ENCODE measurements around the gene SH3PXD2A. TPM values are rescaled to one million over a fixed set of nuclear protein-coding genes. Genes with fewer than 3 reads are reported as not detected.
A peak's percentile ranks its signal among the peaks of the same experiment; 100 is the strongest.

The SH3PXD2A gene
- total RNA-seq, 1 donor from 2014 or later, result 12.4 TPM

DNA sequence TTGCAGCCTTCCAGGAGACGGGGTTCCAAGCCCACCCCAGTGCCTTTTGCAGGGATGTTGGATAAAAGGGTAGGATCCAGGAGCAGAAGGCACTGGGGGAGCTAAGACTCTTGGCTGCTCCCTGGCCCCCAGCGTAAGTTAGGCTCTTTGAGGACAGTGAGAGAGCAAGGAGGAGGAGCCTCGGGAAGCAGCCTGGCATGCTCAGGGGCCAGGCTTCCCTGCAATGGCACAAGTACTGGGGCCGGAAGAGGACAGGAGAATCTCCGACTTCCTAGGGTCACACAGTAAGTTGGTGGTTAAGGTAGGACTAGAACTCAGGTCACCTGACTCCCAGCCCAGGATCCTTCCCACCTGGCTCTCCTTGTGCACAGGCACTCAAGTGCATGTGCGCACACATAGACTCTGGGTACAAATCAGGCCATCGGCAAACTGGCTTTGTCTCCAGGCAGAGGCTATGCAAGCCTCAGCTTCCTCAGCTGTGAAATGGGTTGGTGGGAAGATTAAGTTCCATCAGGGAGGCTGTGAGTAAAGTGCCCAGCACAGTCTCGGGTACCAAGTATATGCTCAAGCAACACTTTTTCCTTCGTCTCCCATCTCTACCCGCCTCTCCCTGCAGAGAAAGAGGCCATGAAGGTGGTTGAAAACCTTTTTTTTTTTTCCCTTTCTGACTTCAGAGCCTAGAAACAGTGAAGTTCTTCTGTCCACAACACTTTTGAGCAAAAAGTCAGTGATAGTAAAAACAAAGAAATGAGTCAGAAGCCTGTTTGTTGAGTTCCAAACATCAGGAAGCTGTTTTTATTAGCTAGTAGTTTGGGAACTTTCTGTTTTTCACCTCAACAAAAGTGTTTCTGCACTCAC lies 282.8 kb downstream of the SH3PXD2A start:
- DNase-seq (ENCODE audit: low read depth) (peak; percentile 34), FAIRE-seq (no peak)
- no peak overlapping the region for H3K4me3 ChIP-seq (ENCODE audit: low read depth, low read length)
- TF ChIP-seq CTCF (IDR thresholded peaks at IDR 0.05; ENCODE audit: insufficient read depth, low read length, severe bottlenecking), result no peak
- H3K36me3 ChIP-seq (ENCODE audit: control insufficient read depth, insufficient read depth, low read length), result no peaks in the 10 kb centered on the region
- H3K27me3 ChIP-seq (ENCODE audit: control insufficient read depth, insufficient read depth, low read length), result peaks cover 2% of the 10 kb centered on the region

DNA sequence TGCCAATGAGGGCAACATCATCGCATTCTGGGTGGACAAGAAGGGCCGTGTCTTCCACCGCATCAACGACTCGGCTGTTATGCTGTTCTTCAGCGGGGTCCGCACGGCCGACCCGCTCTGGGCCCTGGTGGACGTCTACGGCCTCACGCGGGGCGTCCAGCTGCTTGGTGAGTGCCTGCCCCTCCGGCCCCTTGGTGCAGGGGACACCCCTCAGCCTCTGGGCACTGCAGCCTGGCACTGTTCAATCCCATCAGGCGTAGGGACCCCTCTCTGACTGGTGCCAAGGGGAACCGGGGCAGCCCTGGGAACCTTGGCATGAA lies 283.8 kb downstream of the SH3PXD2A start:
- DNase-seq (ENCODE audit: low read depth) (no peak), FAIRE-seq (no peak)
- no peak for TF ChIP-seq CTCF (IDR thresholded peaks at IDR 0.05; ENCODE audit: insufficient read depth, low read length, severe bottlenecking)
- peaks cover 2% of the 10 kb centered on the region for H3K27me3 ChIP-seq (ENCODE audit: control insufficient read depth, insufficient read depth, low read length)
- H3K4me3 ChIP-seq (ENCODE audit: low read depth, low read length), result no peak overlapping the region
- no peaks in the 10 kb centered on the region for H3K36me3 ChIP-seq (ENCODE audit: control insufficient read depth, insufficient read depth, low read length)

- no peak for FAIRE-seq
These were observed 284.3 kb downstream of the SH3PXD2A start for GRCh38 chr10:103570844-103571655.

DNA sequence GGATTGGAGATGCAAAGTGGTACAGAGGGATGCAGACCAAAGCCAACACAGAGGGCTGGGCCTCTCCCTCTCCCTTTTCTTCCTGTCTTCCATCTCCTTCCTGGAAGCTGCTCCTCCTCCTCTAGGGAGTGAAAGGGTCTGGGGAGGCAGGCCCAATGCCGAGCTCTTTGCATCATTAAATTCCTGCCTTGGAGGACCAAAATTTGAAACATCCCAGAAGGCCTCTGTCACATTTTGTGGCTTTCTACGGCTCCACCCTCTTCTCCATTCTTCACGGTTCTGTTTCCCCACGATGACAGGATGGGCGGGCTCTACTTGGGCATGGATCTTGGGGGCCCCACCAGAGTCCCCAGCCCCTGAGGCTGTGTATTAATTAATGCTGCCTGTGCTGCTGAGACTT lies 285.5 kb downstream of the SH3PXD2A start:
- Histone ChIP-seq H3K4me3 (ENCODE audit: low read depth, low read length) (no peak overlapping the region), H3K36me3 (ENCODE audit: control insufficient read depth, insufficient read depth, low read length) (no peaks in the 10 kb centered on the region), H3K27me3 (ENCODE audit: control insufficient read depth, insufficient read depth, low read length) (peaks cover 2% of the 10 kb centered on the region)
- DNase-seq (ENCODE audit: low read depth), result no peak
- no peak for TF ChIP-seq CTCF (IDR thresholded peaks at IDR 0.05; ENCODE audit: insufficient read depth, low read length, severe bottlenecking)
- peak; percentile 40 for FAIRE-seq

More at GRCh38 chr10:103570844-103571655, 284.3 kb downstream of the SH3PXD2A start:
- Histone ChIP-seq H3K4me3 (ENCODE audit: low read depth, low read length) (no peak overlapping the region), H3K27me3 (ENCODE audit: control insufficient read depth, insufficient read depth, low read length) (peaks cover 2% of the 10 kb centered on the region), H3K36me3 (ENCODE audit: control insufficient read depth, insufficient read depth, low read length) (no peaks in the 10 kb centered on the region)
- no peak for DNase-seq (ENCODE audit: low read depth)
- TF ChIP-seq CTCF (IDR thresholded peaks at IDR 0.05; ENCODE audit: insufficient read depth, low read length, severe bottlenecking), result no peak

- no peak for DNase-seq (ENCODE audit: low read depth)
These were observed 286.9 kb downstream of the SH3PXD2A start for GRCh38 chr10:103568505-103568904.

More at GRCh38 chr10:103568505-103568904, 286.9 kb downstream of the SH3PXD2A start:
- H3K36me3 ChIP-seq (ENCODE audit: control insufficient read depth, insufficient read depth, low read length), result no peaks in the 10 kb centered on the region
- FAIRE-seq, result no peak
- H3K4me3 ChIP-seq (ENCODE audit: low read depth, low read length), result no peak overlapping the region
- no peak for TF ChIP-seq CTCF (IDR thresholded peaks at IDR 0.05; ENCODE audit: insufficient read depth, low read length, severe bottlenecking)
- H3K27me3 ChIP-seq (ENCODE audit: control insufficient read depth, insufficient read depth, low read length), result peaks cover 2% of the 10 kb centered on the region
